Hematopoietic multipotent progenitor cell treated with erythropoietin and hydrocortisone succinate and interleukin-3 and kit ligand, for 4 days (in vitro differentiated cells): ENCODE results near the gene DUSP6.

Experiments used
- DNase-seq: peaks from one replicate; pipeline ENCODE4 v3.0.0-alpha.2; 2015

The DUSP6 gene

GRCh38 chr12:89373763-89374572, 21.7 kb upstream of the DUSP6 start:
- DNase-seq, result no peak

GRCh38 chr12:89372584-89373370, 20.5 kb upstream of the DUSP6 start:
- DNase-seq, result no peak

GRCh38 chr12:89370850-89371249, 18.5 kb upstream of the DUSP6 start:
- peak; percentile 52 for DNase-seq

GRCh38 chr12:89370421-89370831, 18.1 kb upstream of the DUSP6 start:
- DNase-seq, result peak; percentile 61

GRCh38 chr12:89369166-89369565, 16.9 kb upstream of the DUSP6 start:
- no peak for DNase-seq

GRCh38 chr12:89368391-89368790, 16.1 kb upstream of the DUSP6 start:
- no peak for DNase-seq

- DNase-seq, result no peak
Observed at GRCh38 chr12:89366676-89367364, 14.5 kb upstream of the DUSP6 start.

- DNase-seq, result no peak
Observed at GRCh38 chr12:89364631-89365030, 12.3 kb upstream of the DUSP6 start.

GRCh38 chr12:89364058-89364457, 11.8 kb upstream of the DUSP6 start:
- no peak for DNase-seq

GRCh38 chr12:89363582-89363981, 11.3 kb upstream of the DUSP6 start:
- DNase-seq, result no peak

- DNase-seq, result no peak
Observed at GRCh38 chr12:89363084-89363483, 10.8 kb upstream of the DUSP6 start.

- no peak for DNase-seq
Observed at GRCh38 chr12:89359615-89360014, 7.3 kb upstream of the DUSP6 start.

- no peak for DNase-seq
Observed at GRCh38 chr12:89358805-89359204, 6.5 kb upstream of the DUSP6 start.

GRCh38 chr12:89357297-89357730, 5.0 kb upstream of the DUSP6 start:
- DNase-seq, result no peak

- no peak for DNase-seq
Observed at GRCh38 chr12:89356069-89356665, 3.9 kb upstream of the DUSP6 start.

- DNase-seq, result peak; percentile 44
Observed at GRCh38 chr12:89355243-89356068, 3.2 kb upstream of the DUSP6 start.

GRCh38 chr12:89354612-89355067, 2.3 kb upstream of the DUSP6 start:
- DNase-seq, result no peak

- peak; percentile 83 for DNase-seq
Observed at GRCh38 chr12:89353823-89354611, 1.7 kb upstream of the DUSP6 start.

GRCh38 chr12:89353188-89353822, 1.0 kb upstream of the DUSP6 start:
- peak; percentile 63 for DNase-seq

GRCh38 chr12:89352242-89352491, 134 bp downstream of the DUSP6 start:
- no peak for DNase-seq
